DND-41 (cell line): ENCODE data around the gene MSH3.
A peak's percentile ranks its signal among the peaks of the same experiment; 100 is the strongest.

Experiments
- ATAC-seq: fragments of 200-7000 bp; cut with Tn5 transposase; 3 replicates; pipeline ENCODE4 v1.9.1; 2021; ENCODE audit warnings: low read depth; ENCODE audit not compliant: insufficient read depth
- DNase-seq: peaks from one replicate; pipeline ENCODE4 v3.0.0-alpha.2; 2020
- H2AFZ ChIP-seq: 2 replicates; pipeline ENCODE4 v1.6.0; 2012; ENCODE audit warnings: low read depth, low read length
- H3K27ac ChIP-seq: 2 replicates; pipeline ENCODE4 v1.5.1; 2012; ENCODE audit warnings: low read length, inconsistent platforms
- H3K27me3 ChIP-seq: fragments of 200-600 bp; sonication (generic); 2 replicates; pipeline ENCODE4 v1.6.0; 2012; ENCODE audit warnings: low read length, mild to moderate bottlenecking, inconsistent platforms; ENCODE audit not compliant: insufficient read depth, poor library complexity
- H3K36me3 ChIP-seq: 2 replicates; pipeline ENCODE4 v1.5.1; 2012; ENCODE audit warnings: low read length, inconsistent platforms; ENCODE audit not compliant: insufficient read depth
- H3K4me1 ChIP-seq: 2 replicates; pipeline ENCODE4 v1.5.1; 2012; ENCODE audit warnings: mild to moderate bottlenecking, low read length; ENCODE audit not compliant: insufficient read depth
- H3K4me2 ChIP-seq: 2 replicates; pipeline ENCODE4 v1.6.0; 2012; ENCODE audit warnings: mild to moderate bottlenecking, moderate library complexity, low read length, inconsistent platforms; ENCODE audit not compliant: insufficient read depth
- H3K4me3 ChIP-seq, 2 experiments: fragments of 200-600 bp in 1 of 2; shearing (Covaris generic) in 1 of 2; 2 replicates each; pipeline ENCODE4 v1.5.1; 2012 to 2016; ENCODE audit warnings: inconsistent platforms in 2 of 2, low read length in 2 of 2, mild to moderate bottlenecking in 2 of 2, low read depth in 1 of 2, moderate library complexity in 1 of 2
- H3K79me2 ChIP-seq: 2 replicates; pipeline ENCODE4 v1.6.0; 2012; ENCODE audit warnings: low read length, inconsistent platforms; ENCODE audit not compliant: insufficient read depth
- H3K9ac ChIP-seq: 2 replicates; pipeline ENCODE4 v1.6.0; 2012; ENCODE audit warnings: low read depth, mild to moderate bottlenecking, inconsistent platforms, low read length, moderate library complexity
- H3K9me3 ChIP-seq: 2 replicates; pipeline ENCODE4 v1.5.1; 2012; ENCODE audit warnings: low read length, moderate library complexity, mild to moderate bottlenecking, inconsistent platforms; ENCODE audit not compliant: insufficient read depth, severe bottlenecking
- H4K20me1 ChIP-seq: 2 replicates; pipeline ENCODE4 v1.6.0; 2012; ENCODE audit warnings: low read length; ENCODE audit not compliant: insufficient read depth
- EZH2 ChIP-seq: IDR thresholded peaks from 3 replicates; pipeline ENCODE4 v1.6.1; 2012; ENCODE audit warnings: borderline replicate concordance, low read depth, mild to moderate bottlenecking, moderate library complexity, low read length, inconsistent platforms; ENCODE audit not compliant: severe bottlenecking
- TF ChIP-seq, protein P1 (sequence below): IDR thresholded peaks from 2 replicates; pipeline ENCODE4 v1.5.1; 2012; ENCODE audit warnings: borderline replicate concordance, low read length, moderate library complexity, mild to moderate bottlenecking; ENCODE audit not compliant: poor library complexity, severe bottlenecking; ENCODE audit errors: extremely low read depth

Gene MSH3

DNA sequence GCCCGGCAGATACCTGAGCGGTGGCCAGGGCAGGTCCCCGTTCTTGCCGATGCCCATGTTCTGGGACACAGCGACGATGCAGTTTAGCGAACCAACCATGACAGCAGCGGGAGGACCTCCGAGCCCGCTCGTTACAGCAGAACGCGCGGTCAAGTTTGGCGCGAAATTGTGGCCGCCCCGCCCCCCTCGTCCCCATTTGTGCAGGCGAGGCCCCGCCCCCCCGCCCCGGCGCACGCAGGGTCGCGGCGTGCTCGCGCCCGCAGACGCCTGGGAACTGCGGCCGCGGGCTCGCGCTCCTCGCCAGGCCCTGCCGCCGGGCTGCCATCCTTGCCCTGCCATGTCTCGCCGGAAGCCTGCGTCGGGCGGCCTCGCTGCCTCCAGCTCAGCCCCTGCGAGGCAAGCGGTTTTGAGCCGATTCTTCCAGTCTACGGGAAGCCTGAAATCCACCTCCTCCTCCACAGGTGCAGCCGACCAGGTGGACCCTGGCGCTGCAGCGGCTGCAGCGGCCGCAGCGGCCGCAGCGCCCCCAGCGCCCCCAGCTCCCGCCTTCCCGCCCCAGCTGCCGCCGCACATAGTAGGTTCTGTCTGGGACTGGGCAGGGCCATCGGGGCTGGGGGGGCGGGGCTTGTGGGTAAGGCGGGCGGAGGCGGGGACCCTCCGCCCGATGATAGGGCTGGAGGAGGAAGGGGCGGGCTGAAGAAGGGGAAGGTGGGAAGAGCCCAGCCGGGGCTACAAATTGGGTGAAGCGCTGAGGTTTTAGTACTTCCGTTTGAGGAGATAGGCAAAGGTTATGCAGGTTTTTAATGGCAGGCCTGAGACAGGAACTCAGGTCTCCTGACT lies at the start of gene MSH3, which contains the start of gene DHFR:
Gene MSH3 (plus strand): TSS at position 262 of the 840 bp plus-strand sequence. CDS start 76 bp downstream, at position 338.
Gene DHFR (minus strand): TSS at position 593 of the 840 bp plus-strand sequence. CDS start 494 bp downstream, at position 99.
- Histone ChIP-seq H3K4me2 (peak within 1 kb of the TSS; percentile 86), H3K36me3 (peaks cover 42% of the 10 kb centered on the region), H3K79me2 (peaks cover 37% of the 10 kb centered on the region), H3K4me3 (peak within 1 kb of the TSS; percentile 88), H3K27me3 (no peaks in the 10 kb centered on the region), H4K20me1 (peaks cover 9% of the 10 kb centered on the region), H3K9ac (peak within 1 kb of the TSS; percentile 94), H3K4me1 (peaks cover 27% of the 10 kb centered on the region), H3K27ac (peak within 1 kb of the TSS; percentile 98), H3K9me3 (no peaks in the 10 kb centered on the region), H2AFZ (peak within 1 kb of the TSS; percentile 91)
- DNase-seq (peak; percentile 93), ATAC-seq (peak; percentile 59)
- no peak for TF ChIP-seq EZH2
- TF ChIP-seq, protein P1, sequence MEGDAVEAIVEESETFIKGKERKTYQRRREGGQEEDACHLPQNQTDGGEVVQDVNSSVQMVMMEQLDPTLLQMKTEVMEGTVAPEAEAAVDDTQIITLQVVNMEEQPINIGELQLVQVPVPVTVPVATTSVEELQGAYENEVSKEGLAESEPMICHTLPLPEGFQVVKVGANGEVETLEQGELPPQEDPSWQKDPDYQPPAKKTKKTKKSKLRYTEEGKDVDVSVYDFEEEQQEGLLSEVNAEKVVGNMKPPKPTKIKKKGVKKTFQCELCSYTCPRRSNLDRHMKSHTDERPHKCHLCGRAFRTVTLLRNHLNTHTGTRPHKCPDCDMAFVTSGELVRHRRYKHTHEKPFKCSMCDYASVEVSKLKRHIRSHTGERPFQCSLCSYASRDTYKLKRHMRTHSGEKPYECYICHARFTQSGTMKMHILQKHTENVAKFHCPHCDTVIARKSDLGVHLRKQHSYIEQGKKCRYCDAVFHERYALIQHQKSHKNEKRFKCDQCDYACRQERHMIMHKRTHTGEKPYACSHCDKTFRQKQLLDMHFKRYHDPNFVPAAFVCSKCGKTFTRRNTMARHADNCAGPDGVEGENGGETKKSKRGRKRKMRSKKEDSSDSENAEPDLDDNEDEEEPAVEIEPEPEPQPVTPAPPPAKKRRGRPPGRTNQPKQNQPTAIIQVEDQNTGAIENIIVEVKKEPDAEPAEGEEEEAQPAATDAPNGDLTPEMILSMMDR = peak; percentile 45

DNA sequence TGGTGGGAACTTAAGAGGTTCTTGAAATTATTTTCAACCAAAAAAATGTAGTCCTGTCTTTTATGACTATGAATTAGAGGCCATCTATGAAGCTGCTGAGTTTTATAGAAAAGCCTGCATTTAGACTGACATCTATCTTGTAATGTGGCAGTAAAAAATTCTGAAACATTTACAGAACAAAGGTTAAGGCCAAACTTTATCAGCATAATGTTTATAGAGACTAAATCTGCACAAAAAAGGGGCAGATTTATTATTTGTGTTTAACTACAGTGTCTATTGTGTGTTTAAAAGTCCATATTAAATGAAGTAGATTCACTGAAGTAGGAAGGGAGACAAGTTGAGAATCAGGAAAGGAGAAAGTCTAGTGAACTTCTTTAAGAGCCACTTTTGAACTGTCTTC lies 47.1 kb upstream of the MSH3 start:
- Histone ChIP-seq H4K20me1 (no peaks in the 10 kb centered on the region), H2AFZ (no peak overlapping the region), H3K9ac (no peak overlapping the region), H3K79me2 (no peaks in the 10 kb centered on the region), H3K9me3 (peaks cover 2% of the 10 kb centered on the region), H3K4me3 (no peak overlapping the region), H3K27me3 (no peaks in the 10 kb centered on the region), H3K4me2 (no peak overlapping the region), H3K36me3 (peaks cover 4% of the 10 kb centered on the region; the same call in 1 of the 2 replicates), H3K4me1 (no peaks in the 10 kb centered on the region), H3K27ac (no peak overlapping the region)
- no peak for TF ChIP-seq EZH2
- ATAC-seq (no peak), DNase-seq (no peak)

DNA sequence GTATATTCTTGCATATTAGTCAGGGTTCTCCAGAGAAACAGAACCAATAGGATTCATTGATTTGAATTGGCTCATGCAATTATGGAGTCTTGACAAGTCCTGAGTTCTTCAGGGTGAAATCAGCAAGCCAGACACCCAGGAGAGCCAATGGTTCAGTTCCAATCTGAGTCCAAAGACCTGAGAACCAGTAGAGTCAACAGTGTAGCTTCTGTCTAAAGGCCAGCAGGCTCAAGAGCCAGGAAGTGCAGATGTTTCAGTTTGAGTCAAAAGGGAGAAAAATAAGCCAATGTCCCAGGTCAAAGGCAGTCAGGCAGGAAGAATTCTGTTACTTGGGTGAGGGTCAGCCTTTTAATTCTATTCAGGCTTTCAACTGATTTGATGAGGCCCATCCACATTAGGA lies 46.6 kb upstream of the MSH3 start:
- H4K20me1 ChIP-seq = no peaks in the 10 kb centered on the region

GRCh38 chr5:80608731-80609130 lies 45.7 kb upstream of the MSH3 start:
- Histone ChIP-seq H2AFZ (no peak overlapping the region), H4K20me1 (no peaks in the 10 kb centered on the region), H3K27me3 (no peaks in the 10 kb centered on the region), H3K79me2 (no peaks in the 10 kb centered on the region), H3K9me3 (peaks cover 2% of the 10 kb centered on the region), H3K27ac (no peak overlapping the region), H3K4me1 (no peaks in the 10 kb centered on the region), H3K9ac (no peak overlapping the region), H3K4me3 (no peak overlapping the region), H3K36me3 (peaks cover 4% of the 10 kb centered on the region; the same call in 1 of the 2 replicates), H3K4me2 (no peak overlapping the region)
- ATAC-seq = no peak
- no peak for TF ChIP-seq EZH2
- TF ChIP-seq, protein P1 = no peak
- no peak for DNase-seq

More for the DNA sequence above, 46.6 kb upstream of the MSH3 start:
- H3K27me3 ChIP-seq = no peaks in the 10 kb centered on the region
- no peak overlapping the region for H2AFZ ChIP-seq
- H3K4me1 ChIP-seq = no peaks in the 10 kb centered on the region
- no peak for DNase-seq
- no peak for ATAC-seq
- peaks cover 4% of the 10 kb centered on the region; the same call in 1 of the 2 replicates for H3K36me3 ChIP-seq
- H3K79me2 ChIP-seq = no peaks in the 10 kb centered on the region
- no peak overlapping the region for H3K27ac ChIP-seq
- no peak overlapping the region for H3K4me3 ChIP-seq
- TF ChIP-seq EZH2 = no peak
- TF ChIP-seq, protein P1 = no peak
- peaks cover 2% of the 10 kb centered on the region for H3K9me3 ChIP-seq
- H3K9ac ChIP-seq = no peak overlapping the region
- no peak overlapping the region for H3K4me2 ChIP-seq
